NCI-H345 treated with DMSO at 0.1 percent for 48 hours (cell line): ENCODE results near the gene ARL16.
A peak's percentile ranks its signal among the peaks of the same experiment; 100 is the strongest.

Source experiments
- DNase-seq: peaks from one replicate; lab custom pipeline; 2025; ENCODE audit not compliant: unreplicated experiment; lab: John Stamatoyannopoulos, UW

Gene ARL16

GRCh38 chr17:81683584-81684441, at the start of gene ARL16, which contains the start of gene HGS:
Gene ARL16 (minus strand): TSS chr17:81683797. CDS start chr17:81683753, 44 bp downstream.
Gene HGS (plus strand): TSS chr17:81684011. CDS start chr17:81684067, 56 bp downstream.
- peak; percentile 99 for DNase-seq

- DNase-seq = peak; percentile 79
Observed at GRCh38 chr17:81727324-81728031, 43.9 kb upstream of the ARL16 start.

- no peak for DNase-seq
Observed at GRCh38 chr17:81726004-81726403, 42.4 kb upstream of the ARL16 start.

- no peak for DNase-seq
Observed at GRCh38 chr17:81725439-81725838, 41.8 kb upstream of the ARL16 start.

GRCh38 chr17:81723651-81724209, 40.1 kb upstream of the ARL16 start:
- no peak for DNase-seq

GRCh38 chr17:81722184-81723120, 38.9 kb upstream of the ARL16 start:
- no peak for DNase-seq

GRCh38 chr17:81720267-81721071, 36.9 kb upstream of the ARL16 start:
- DNase-seq = no peak

- DNase-seq = no peak
Observed at GRCh38 chr17:81719410-81720266, 36.0 kb upstream of the ARL16 start.

GRCh38 chr17:81717766-81718089, 34.1 kb upstream of the ARL16 start:
- DNase-seq = no peak

GRCh38 chr17:81717049-81717765, 33.6 kb upstream of the ARL16 start:
- DNase-seq = no peak

GRCh38 chr17:81716674-81716996, 33.0 kb upstream of the ARL16 start:
- DNase-seq = no peak

- DNase-seq = no peak
Observed at GRCh38 chr17:81715872-81716673, 32.5 kb upstream of the ARL16 start.

- DNase-seq = no peak
Observed at GRCh38 chr17:81715107-81715871, 31.7 kb upstream of the ARL16 start.

- DNase-seq = no peak
Observed at GRCh38 chr17:81714412-81715106, 31.0 kb upstream of the ARL16 start.

GRCh38 chr17:81713556-81714411, 30.2 kb upstream of the ARL16 start:
- DNase-seq = no peak
